SU-DHL-6 (cell line): ENCODE measurements around the gene CDK5R1.

ENCODE experiments used
- CTCF ChIP-seq: fragments of 200-600 bp; sonication (generic); IDR thresholded peaks from one replicate; pipeline ENCODE4 v1.5.1; 2017; ENCODE audit warnings: antibody characterized with exemption, mild to moderate bottlenecking, low read length, moderate library complexity; ENCODE audit not compliant: insufficient read depth, poor library complexity, severe bottlenecking
- EZH2phosphoT487 ChIP-seq: fragments of 200-600 bp; sonication (generic), shearing (Covaris generic); conservative IDR thresholded peaks from 2 replicates; pipeline ENCODE4 v1.6.1; 2018; ENCODE audit warnings: mild to moderate bottlenecking, antibody characterized with exemption, low read length, moderate library complexity, mixed read lengths

- TF ChIP-seq EZH2phosphoT487 (no peak), CTCF (no peak)
Measured at GRCh38 chr17:32510466-32510865, 23.7 kb downstream of the CDK5R1 start.
